HG02884 (cell line): Measurements from ENCODE around the gene GINS2.

ENCODE experiments used
- ATAC-seq: cut with Tn5 transposase; IDR thresholded peaks from one replicate; pipeline ENCODE4 v1.9.1; 2021; ENCODE audit warnings: mild to moderate bottlenecking, moderate library complexity; ENCODE audit not compliant: unreplicated experiment

Gene GINS2

GRCh38 chr16:85690469-85691064 lies 1.8 kb upstream of the GINS2 start:
- no peak for ATAC-seq

GRCh38 chr16:85689950-85690320 lies 1.2 kb upstream of the GINS2 start:
- no peak for ATAC-seq

- ATAC-seq: no peak
Measured at GRCh38 chr16:85689285-85689949, 663 bp upstream of the GINS2 start.

GRCh38 chr16:85687651-85688471 lies 893 bp downstream of the GINS2 start:
- ATAC-seq: no peak

- ATAC-seq: no peak
Measured at GRCh38 chr16:85686912-85687591, 1.7 kb downstream of the GINS2 start.

GRCh38 chr16:85685251-85685650 lies 3.5 kb downstream of the GINS2 start:
- no peak for ATAC-seq

GRCh38 chr16:85683363-85683762 lies 5.4 kb downstream of the GINS2 start:
- ATAC-seq: no peak

- no peak for ATAC-seq
Measured at GRCh38 chr16:85682516-85682915, 6.2 kb downstream of the GINS2 start.

GRCh38 chr16:85681255-85681654 lies 7.5 kb downstream of the GINS2 start:
- no peak for ATAC-seq

- no peak for ATAC-seq
Measured at GRCh38 chr16:85680352-85680944, 8.3 kb downstream of the GINS2 start.

- no peak for ATAC-seq
Measured at GRCh38 chr16:85679870-85680269, 8.9 kb downstream of the GINS2 start.

- ATAC-seq: no peak
Measured at GRCh38 chr16:85678821-85679220, 9.9 kb downstream of the GINS2 start.

GRCh38 chr16:85678016-85678415 lies 10.7 kb downstream of the GINS2 start:
- no peak for ATAC-seq

- no peak for ATAC-seq
Measured at GRCh38 chr16:85677383-85677967, 11.3 kb downstream of the GINS2 start.

- no peak for ATAC-seq
Measured at GRCh38 chr16:85676466-85676865, 12.3 kb downstream of the GINS2 start.

- no peak for ATAC-seq
Measured at GRCh38 chr16:85675251-85675874, 13.4 kb downstream of the GINS2 start.

GRCh38 chr16:85674828-85675227 lies 13.9 kb downstream of the GINS2 start:
- no peak for ATAC-seq

GRCh38 chr16:85674418-85674755 lies 14.4 kb downstream of the GINS2 start:
- no peak for ATAC-seq

GRCh38 chr16:85673529-85674417 lies 15.0 kb downstream of the GINS2 start:
- no peak for ATAC-seq
